Hepatocyte (in vitro differentiated cells): Measurements from ENCODE around the gene CCDC81. TPM values are rescaled to one million over a fixed set of nuclear protein-coding genes. Genes with fewer than 3 reads are reported as not detected.

Source experiments
- DNase-seq: peaks from one replicate; pipeline ENCODE4 v3.0.0-alpha.2; 2016; ENCODE audit warnings: low spot score
- H2AFZ ChIP-seq: fragments of 200-600 bp; sonication (generic); 2 replicates; pipeline ENCODE4 v1.6.0; 2016; ENCODE audit warnings: antibody characterized with exemption, mild to moderate bottlenecking
- H3K27ac ChIP-seq: fragments of 200-600 bp; sonication (generic); 2 replicates; pipeline ENCODE4 v1.5.1; 2016; ENCODE audit warnings: mild to moderate bottlenecking
- H3K27me3 ChIP-seq: fragments of 200-600 bp; sonication (generic); 2 replicates; pipeline ENCODE4 v1.6.1; 2016
- H3K36me3 ChIP-seq: fragments of 200-600 bp; sonication (generic); replicated peaks from 2 replicates; pipeline ENCODE4 v1.5.1; 2016; ENCODE audit warnings: low read depth; ENCODE audit not compliant: insufficient read depth
- H3K4me1 ChIP-seq: fragments of 200-600 bp; sonication (generic); 2 replicates; pipeline ENCODE4 v1.5.1; 2016; ENCODE audit warnings: mild to moderate bottlenecking, moderate library complexity; ENCODE audit not compliant: insufficient read depth
- H3K4me2 ChIP-seq: fragments of 200-600 bp; sonication (generic); 2 replicates; pipeline ENCODE4 v1.6.0; 2016
- H3K4me3 ChIP-seq: fragments of 200-600 bp; sonication (generic); 2 replicates; pipeline ENCODE4 v1.5.1; 2016; ENCODE audit warnings: mild to moderate bottlenecking
- H3K79me2 ChIP-seq: fragments of 200-600 bp; sonication (generic); 2 replicates; pipeline ENCODE4 v1.6.0; 2017; ENCODE audit warnings: mild to moderate bottlenecking
- H3K9me2 ChIP-seq: fragments of 200-600 bp; sonication (generic); replicated peaks from 2 replicates; pipeline ENCODE4 v1.6.0; 2017; ENCODE audit warnings: mild to moderate bottlenecking; ENCODE audit not compliant: insufficient read depth
- H3K9me3 ChIP-seq: fragments of 200-600 bp; sonication (generic); 2 replicates; pipeline ENCODE4 v1.5.1; 2016; ENCODE audit warnings: low read depth, mild to moderate bottlenecking
- H4K20me1 ChIP-seq: fragments of 200-600 bp; sonication (generic); 2 replicates; pipeline ENCODE4 v1.6.0; 2016; ENCODE audit warnings: mild to moderate bottlenecking; ENCODE audit not compliant: insufficient read depth, poor library complexity, severe bottlenecking
- CTCF ChIP-seq: fragments of 200-600 bp; sonication (generic); IDR thresholded peaks from 2 replicates; pipeline ENCODE4 v1.5.1; 2016; ENCODE audit warnings: antibody characterized with exemption, mild to moderate bottlenecking; ENCODE audit not compliant: poor library complexity
- EZH2 ChIP-seq: fragments of 200-600 bp; sonication (generic); IDR thresholded peaks from 2 replicates; pipeline ENCODE4 v1.6.1; 2016; ENCODE audit warnings: antibody characterized with exemption, mild to moderate bottlenecking, borderline replicate concordance
- EZH2phosphoT487 ChIP-seq: fragments of 200-600 bp; sonication (generic); IDR thresholded peaks from one replicate; pipeline ENCODE4 v1.6.1; 2018; ENCODE audit warnings: antibody characterized with exemption, mild to moderate bottlenecking, low read depth, moderate library complexity; ENCODE audit not compliant: unreplicated experiment, severe bottlenecking
- WGBS: methylation state at CpG from one replicate; pipeline ENCODE4 v1.1.6; 2016; ENCODE audit warnings: low lambda C conversion rate; ENCODE audit errors: missing lambda C conversion rate; 5-methylcytosine and 5-hydroxymethylcytosine counted together
- polyA plus RNA-seq: library from polyadenylated mRNA; unstranded; fragments of >200 nt; fragmentation: Nextera tagmentation; extraction: Ambion mirVana; gene quantifications from 2 replicates; pipeline ENCODE4 v1.2.1, GENCODE V29; 2016
- total RNA-seq: library from RNA; depleted of rRNA; stranded (reverse); fragments of >200 nt; gene quantifications from 2 replicates; pipeline ENCODE4 v1.2.3, GENCODE V29; 2014

CCDC81 gene
- total and polyA plus RNA-seq, 2 experiments from 2014 or later: 0.16 to 0.33 TPM

GRCh38 chr11:86435711-86436110 lies 61.0 kb downstream of the CCDC81 start:
- H3K4me2 ChIP-seq: no peak overlapping the region
- no peak for DNase-seq
- no peaks in the 10 kb centered on the region for H4K20me1 ChIP-seq
- no peak overlapping the region for H3K27ac ChIP-seq
- H3K79me2 ChIP-seq: no peaks in the 10 kb centered on the region
- no peaks in the 10 kb centered on the region for H3K4me1 ChIP-seq
- WGBS: 97% methylated on average over 2 of the region's 2 CpGs
- TF ChIP-seq EZH2 (no peak), EZH2phosphoT487 (no peak), CTCF (no peak)
- no peak overlapping the region for H3K4me3 ChIP-seq
- no peak overlapping the region for H2AFZ ChIP-seq
- no peaks in the 10 kb centered on the region for H3K9me3 ChIP-seq
- no peaks in the 10 kb centered on the region for H3K9me2 ChIP-seq
- H3K27me3 ChIP-seq: no peaks in the 10 kb centered on the region
- H3K36me3 ChIP-seq: no peaks in the 10 kb centered on the region

- WGBS: 95% methylated on average over 1 of the region's 1 CpG
- H3K4me1 ChIP-seq: no peaks in the 10 kb centered on the region
- no peak for DNase-seq
- H3K4me3 ChIP-seq: no peak overlapping the region
- no peaks in the 10 kb centered on the region for H4K20me1 ChIP-seq
- H3K27ac ChIP-seq: no peak overlapping the region
- H2AFZ ChIP-seq: no peak overlapping the region
- H3K27me3 ChIP-seq: no peaks in the 10 kb centered on the region
- no peaks in the 10 kb centered on the region for H3K36me3 ChIP-seq
- no peaks in the 10 kb centered on the region for H3K9me2 ChIP-seq
- no peak overlapping the region for H3K4me2 ChIP-seq
- H3K9me3 ChIP-seq: no peaks in the 10 kb centered on the region
- TF ChIP-seq EZH2phosphoT487 (no peak), EZH2 (no peak), CTCF (no peak)
- H3K79me2 ChIP-seq: no peaks in the 10 kb centered on the region
These were observed 64.0 kb downstream of the CCDC81 start for GRCh38 chr11:86438685-86439084.

- TF ChIP-seq CTCF (no peak), EZH2phosphoT487 (no peak), EZH2 (no peak)
- WGBS: 86% methylated on average over 3 of the region's 3 CpGs
- DNase-seq: no peak
- H3K4me1 ChIP-seq: no peaks in the 10 kb centered on the region
- H3K9me3 ChIP-seq: no peaks in the 10 kb centered on the region
- H3K27ac ChIP-seq: no peak overlapping the region
- H3K4me2 ChIP-seq: no peak overlapping the region
- H4K20me1 ChIP-seq: no peaks in the 10 kb centered on the region
- H3K4me3 ChIP-seq: no peak overlapping the region
- H3K36me3 ChIP-seq: no peaks in the 10 kb centered on the region
- no peaks in the 10 kb centered on the region for H3K9me2 ChIP-seq
- H3K79me2 ChIP-seq: no peaks in the 10 kb centered on the region
- no peak overlapping the region for H2AFZ ChIP-seq
- no peaks in the 10 kb centered on the region for H3K27me3 ChIP-seq
These were observed 65.6 kb downstream of the CCDC81 start for GRCh38 chr11:86440305-86440716.

- H3K4me2 ChIP-seq: no peak overlapping the region
These were observed 66.2 kb downstream of the CCDC81 start for GRCh38 chr11:86440843-86441242.

More at GRCh38 chr11:86440843-86441242, 66.2 kb downstream of the CCDC81 start:
- Histone ChIP-seq H3K27ac (no peak overlapping the region), H4K20me1 (no peaks in the 10 kb centered on the region), H3K79me2 (no peaks in the 10 kb centered on the region), H3K36me3 (no peaks in the 10 kb centered on the region), H3K9me2 (no peaks in the 10 kb centered on the region), H3K4me3 (no peak overlapping the region), H3K27me3 (no peaks in the 10 kb centered on the region), H2AFZ (no peak overlapping the region), H3K4me1 (no peaks in the 10 kb centered on the region), H3K9me3 (no peaks in the 10 kb centered on the region)
- 91% methylated on average over 2 of the region's 2 CpGs for WGBS
- no peak for TF ChIP-seq EZH2
- no peak for TF ChIP-seq CTCF
- TF ChIP-seq EZH2phosphoT487: no peak
- DNase-seq: no peak
